HepG2 (cell line): Measurements from ENCODE around the gene FOXA1. TPM values are rescaled to one million over a fixed set of nuclear protein-coding genes. Genes with fewer than 3 reads are reported as not detected.

Source experiments
- CEBPZ ChIP-seq: IDR thresholded peaks from 2 replicates; pipeline ENCODE4 v1.6.1; 2012; ENCODE audit warnings: low read length, improper control_type of control experiment
- CERS6 ChIP-seq: sonication (generic); formaldehyde crosslinking; IDR thresholded peaks from 2 replicates; pipeline ENCODE4 v1.5.0; 2020; ENCODE audit warnings: missing genetic modification reagents
- FOXA1 ChIP-seq, 2 experiments: fragments of 450-650 bp in 1 of 2; sonication (generic) in 1 of 2; formaldehyde crosslinking in 1 of 2; IDR thresholded peaks; 2 replicates each; pipeline versions ENCODE4 v1.4.0 to v1.6.1; 2016 to 2020; ENCODE audit warnings: missing genetic modification reagents in 1 of 2
- NCOR1 ChIP-seq: fragments of 200-600 bp; sonication (generic); IDR thresholded peaks from 2 replicates; pipeline ENCODE4 v1.7.0; 2017; ENCODE audit warnings: antibody characterized with exemption, low read length, borderline replicate concordance
- RAD21 ChIP-seq: fragments of 450-650 bp; formaldehyde crosslinking; IDR thresholded peaks from 2 replicates; pipeline ENCODE4 v1.5.0; 2020; ENCODE audit warnings: mild to moderate bottlenecking
- REST ChIP-seq, 2 experiments: IDR thresholded peaks; 2 replicates each; pipeline ENCODE4 v1.6.1; 2011 to 2012; ENCODE audit warnings: low read length in 2 of 2, borderline replicate concordance in 1 of 2, low read depth in 1 of 2, mild to moderate bottlenecking in 1 of 2, moderate library complexity in 1 of 2
- TSC22D2 ChIP-seq: sonication (generic); formaldehyde crosslinking; IDR thresholded peaks from 2 replicates; pipeline ENCODE4 v1.5.1; 2020; ENCODE audit warnings: missing genetic modification reagents, mild to moderate bottlenecking, borderline replicate concordance
- ZFP62 ChIP-seq: sonication (generic); formaldehyde crosslinking; IDR thresholded peaks from 2 replicates; pipeline ENCODE4 v1.4.0; 2020; ENCODE audit warnings: missing genetic modification reagents
- ZMAT5 ChIP-seq: sonication (generic); formaldehyde crosslinking; IDR thresholded peaks from 2 replicates; pipeline ENCODE4 v1.5.0; 2020; ENCODE audit warnings: mild to moderate bottlenecking, low read depth, missing genetic modification reagents, borderline replicate concordance
- ZNF329 ChIP-seq: sonication (generic); formaldehyde crosslinking; IDR thresholded peaks from 2 replicates; pipeline ENCODE4 v1.9.0; 2021; ENCODE audit warnings: low read depth, mild to moderate bottlenecking, missing genetic modification reagents
- ZNF33B ChIP-seq: sonication (generic); formaldehyde crosslinking; IDR thresholded peaks from 2 replicates; pipeline ENCODE4 v1.5.1; 2020; ENCODE audit warnings: mild to moderate bottlenecking, missing genetic modification reagents
- ZNF569 ChIP-seq: sonication (generic); formaldehyde crosslinking; IDR thresholded peaks from 2 replicates; pipeline ENCODE4 v1.5.0; 2020; ENCODE audit warnings: mild to moderate bottlenecking, missing genetic modification reagents, moderate library complexity, borderline replicate concordance
- ZNF615 ChIP-seq: sonication (generic); formaldehyde crosslinking; IDR thresholded peaks from 2 replicates; pipeline ENCODE4 v1.5.0; 2020; ENCODE audit warnings: mild to moderate bottlenecking, missing genetic modification reagents, borderline replicate concordance
- ZNF788 ChIP-seq: sonication (generic); formaldehyde crosslinking; IDR thresholded peaks from 2 replicates; pipeline ENCODE4 v1.5.0; 2020; ENCODE audit warnings: mild to moderate bottlenecking, missing genetic modification reagents, borderline replicate concordance
- polyA plus RNA-seq, 8 experiments: library from polyadenylated mRNA; depleted of rRNA in 3 of 8; stranded (reverse) in 7 of 8; unstranded in 1 of 8; fragments of >200 nt; fragmentation: Illumina TruSeq in 4 of 8; extraction: Trizol in 4 of 8; gene quantifications; 2 replicates each; pipeline versions ENCODE4 v1.2.1 to v1.2.3, GENCODE V29; 2011 to 2016; ENCODE audit warnings: low read depth in 4 of 8, missing spikeins in 1 of 8, mixed read lengths in 1 of 8; ENCODE audit not compliant: insufficient read depth in 1 of 8
- total RNA-seq, 5 experiments: library from RNA; depleted of rRNA; stranded (reverse); fragments of >200 nt; fragmentation: Illumina TruSeq; extraction: Trizol; gene quantifications; 2 replicates each; pipeline ENCODE4 v1.2.3, GENCODE V29; 2016; ENCODE audit warnings: low read depth in 1 of 5
- TF ChIP-seq, protein P1 (sequence below): sonication (generic); formaldehyde crosslinking; IDR thresholded peaks from 2 replicates; pipeline ENCODE4 v1.4.0; 2020; ENCODE audit warnings: mild to moderate bottlenecking, missing genetic modification reagents
- TF ChIP-seq, protein P2 (sequence below): conservative IDR thresholded peaks from 2 replicates; pipeline ENCODE4 v1.6.1; 2018; ENCODE audit warnings: missing genetic modification reagents

Gene FOXA1
- total and polyA plus RNA-seq, 2 of the 13 experiments (the other 11 are each of a cell fraction or from before 2014, with no cell fraction given) = 43.4 to 58.6 TPM

DNA sequence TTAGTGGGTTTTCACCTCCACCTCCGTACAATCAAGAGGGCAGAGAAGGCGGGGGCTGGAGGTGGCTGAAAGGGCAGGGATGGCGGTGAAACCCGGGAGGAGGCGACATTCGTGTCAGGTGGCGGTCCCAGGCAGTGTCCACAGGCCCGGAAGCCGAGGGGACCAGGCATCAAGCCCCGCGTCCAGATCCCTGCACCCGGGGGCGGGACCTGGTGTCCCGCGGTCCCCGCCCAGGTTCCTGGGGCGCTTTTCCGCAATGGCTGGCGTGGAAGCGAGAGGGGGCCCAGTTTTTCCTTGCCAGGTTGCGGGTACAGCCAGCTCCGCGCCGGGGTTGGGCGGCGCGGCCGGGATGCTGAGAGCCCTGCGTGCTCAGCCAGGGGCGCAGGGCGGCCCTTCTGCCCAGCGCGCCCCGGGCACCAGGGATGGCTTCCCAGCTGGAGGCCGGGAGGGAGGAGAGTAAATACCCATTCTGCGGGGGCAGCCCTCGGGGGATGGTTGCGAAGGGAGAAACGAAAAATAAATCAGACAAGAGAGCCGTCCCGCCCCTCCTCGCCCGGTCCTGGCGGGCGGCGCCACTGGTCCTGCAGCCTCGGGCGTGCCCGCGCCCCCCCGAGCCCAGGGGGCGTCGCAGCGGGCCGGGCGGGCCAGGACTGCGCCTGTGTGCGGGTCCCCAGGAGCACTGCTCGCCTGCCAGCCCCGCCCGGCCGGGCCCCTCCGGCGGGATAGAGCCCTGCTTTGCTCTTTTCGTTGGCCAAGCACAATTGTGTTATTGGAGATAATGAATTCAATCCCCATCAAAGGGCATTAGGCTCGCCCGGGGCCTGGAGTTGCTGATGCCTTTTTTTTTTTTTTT, 11.5 kb downstream of the FOXA1 start (continued):
- TF ChIP-seq CEBPZ (no peak), CERS6 (CRISPR knock-in tag) (no peak), TSC22D2 (no peak), ZNF569 (CRISPR knock-in tag) (no peak), ZMAT5 (no peak), RAD21 (CRISPR knock-in tag) (peak; percentile 48), REST (IDR thresholded peaks at IDR 0.05; ENCODE audit: borderline replicate concordance in 1 of 2, low read depth in 1 of 2, low read length in 2 of 2) (no peak), ZFP62 (no peak), ZNF615 (0 out of 2 replicates have a peak, but pooled peaks have one; percentile 30), FOXA1 (IDR thresholded peaks at IDR 0.05) (no peak), FOXA1 (CRISPR knock-in tag; IDR thresholded peaks at IDR 0.05) (peak; percentile 56; the same call in 1 of the 2 replicates), ZNF329 (CRISPR knock-in tag) (no peak), NCOR1 (no peak), ZNF788 (peak; percentile 66; the same call in 1 of the 2 replicates), ZNF33B (CRISPR knock-in tag) (no peak)
- TF ChIP-seq, protein P1, sequence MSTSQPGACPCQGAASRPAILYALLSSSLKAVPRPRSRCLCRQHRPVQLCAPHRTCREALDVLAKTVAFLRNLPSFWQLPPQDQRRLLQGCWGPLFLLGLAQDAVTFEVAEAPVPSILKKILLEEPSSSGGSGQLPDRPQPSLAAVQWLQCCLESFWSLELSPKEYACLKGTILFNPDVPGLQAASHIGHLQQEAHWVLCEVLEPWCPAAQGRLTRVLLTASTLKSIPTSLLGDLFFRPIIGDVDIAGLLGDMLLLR (CRISPR knock-in tag) = no peak
- TF ChIP-seq, protein P2, sequence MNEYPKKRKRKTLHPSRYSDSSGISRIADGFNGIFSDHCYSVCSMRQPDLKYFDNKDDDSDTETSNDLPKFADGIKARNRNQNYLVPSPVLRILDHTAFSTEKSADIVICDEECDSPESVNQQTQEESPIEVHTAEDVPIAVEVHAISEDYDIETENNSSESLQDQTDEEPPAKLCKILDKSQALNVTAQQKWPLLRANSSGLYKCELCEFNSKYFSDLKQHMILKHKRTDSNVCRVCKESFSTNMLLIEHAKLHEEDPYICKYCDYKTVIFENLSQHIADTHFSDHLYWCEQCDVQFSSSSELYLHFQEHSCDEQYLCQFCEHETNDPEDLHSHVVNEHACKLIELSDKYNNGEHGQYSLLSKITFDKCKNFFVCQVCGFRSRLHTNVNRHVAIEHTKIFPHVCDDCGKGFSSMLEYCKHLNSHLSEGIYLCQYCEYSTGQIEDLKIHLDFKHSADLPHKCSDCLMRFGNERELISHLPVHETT (CRISPR knock-in tag) = no peak
